ENCODE measurements around the gene GMDS.

GRCh38 chr6:2245877-2246863 lies 765 bp upstream of the GMDS start:
- TF ChIP-seq EZH2phosphoT487 (IDR thresholded peaks at IDR 0.05; ENCODE audit: insufficient read depth, low read depth) (no peak), EZH2 (IDR thresholded peaks at IDR 0.05; ENCODE audit: insufficient read depth, poor library complexity, severe bottlenecking) (no peak)
